GM19239 (cell line): Measurements from ENCODE around the gene MYOCOS.
"Not testable (repeated sequence)": the region's sequence is repeated elsewhere in the genome, so short reads cannot be mapped to it uniquely, and the experiment has no call there.

Source experiments
- DNase-seq: peaks from one replicate; pipeline ENCODE4 v3.0.0; 2011; ENCODE audit warnings: low spot score; ENCODE audit not compliant: insufficient read length
- FAIRE-seq: peaks from 2 replicates; lab custom pipeline; 2011; peaks lifted over from hg19 to GRCh38; lab: Jason Lieb, UNC

MYOCOS gene

GRCh38 chr1:171655746-171656116, 33.7 kb downstream of the MYOCOS start:
- peak; percentile 64 for FAIRE-seq

DNA sequence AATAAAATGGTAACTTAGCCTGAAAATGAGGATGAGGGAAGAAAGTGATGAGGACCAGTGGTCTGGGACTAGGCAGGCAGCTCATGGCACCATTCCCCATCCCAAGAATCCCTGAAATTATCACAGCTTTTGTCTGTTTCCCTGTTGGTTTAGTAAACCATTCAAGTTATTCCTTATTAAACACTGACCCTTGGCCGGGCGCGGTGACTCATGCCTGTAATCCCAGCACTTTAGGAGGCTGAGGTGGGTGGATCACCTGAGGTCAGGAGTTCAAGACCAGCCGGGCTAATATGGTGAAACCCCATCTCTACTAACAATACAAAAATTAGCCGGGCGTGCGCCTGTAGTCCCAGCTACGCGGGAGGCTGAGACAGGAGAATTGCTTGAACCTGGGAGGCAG, 34.2 kb downstream of the MYOCOS start:
- FAIRE-seq, DNase-seq: not testable (repeated sequence)

More at GRCh38 chr1:171655746-171656116, 33.7 kb downstream of the MYOCOS start:
- no peak for DNase-seq

DNA sequence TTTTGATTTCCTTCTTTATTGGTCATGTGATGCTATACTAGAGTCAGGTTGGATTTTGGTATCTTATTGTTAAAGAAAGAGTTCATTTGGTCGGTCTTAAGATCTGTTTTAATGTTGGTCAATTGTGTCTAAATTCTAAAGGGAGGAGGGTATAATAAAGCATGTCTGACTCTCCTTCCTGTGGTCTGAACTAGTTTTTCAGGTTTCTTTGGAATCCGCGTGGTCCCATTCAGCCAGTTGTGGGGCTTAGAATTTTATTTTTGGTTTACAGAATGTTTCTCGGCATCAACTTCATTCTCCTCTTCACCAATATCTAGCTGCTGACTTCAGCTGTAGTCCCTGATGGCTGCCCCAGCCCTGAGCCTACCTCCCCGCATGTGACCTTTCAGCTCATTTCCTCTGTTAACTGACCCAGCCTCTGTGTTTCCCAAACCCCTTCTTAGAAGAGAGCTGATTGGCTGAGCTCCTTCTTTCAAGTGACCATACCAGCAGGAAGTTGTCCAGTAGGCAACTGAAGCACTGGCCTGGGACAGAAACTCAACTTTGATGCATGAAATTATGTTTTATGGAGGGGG, 39.1 kb downstream of the MYOCOS start:
- DNase-seq (no peak), FAIRE-seq (no peak)

- DNase-seq (no peak), FAIRE-seq (no peak)
Observed at GRCh38 chr1:171663036-171663853, 41.2 kb downstream of the MYOCOS start.

GRCh38 chr1:171663854-171664575, 42.0 kb downstream of the MYOCOS start:
- FAIRE-seq (no peak), DNase-seq (no peak)

GRCh38 chr1:171664976-171665375, 42.9 kb downstream of the MYOCOS start:
- no peak for DNase-seq
- no peak for FAIRE-seq

DNA sequence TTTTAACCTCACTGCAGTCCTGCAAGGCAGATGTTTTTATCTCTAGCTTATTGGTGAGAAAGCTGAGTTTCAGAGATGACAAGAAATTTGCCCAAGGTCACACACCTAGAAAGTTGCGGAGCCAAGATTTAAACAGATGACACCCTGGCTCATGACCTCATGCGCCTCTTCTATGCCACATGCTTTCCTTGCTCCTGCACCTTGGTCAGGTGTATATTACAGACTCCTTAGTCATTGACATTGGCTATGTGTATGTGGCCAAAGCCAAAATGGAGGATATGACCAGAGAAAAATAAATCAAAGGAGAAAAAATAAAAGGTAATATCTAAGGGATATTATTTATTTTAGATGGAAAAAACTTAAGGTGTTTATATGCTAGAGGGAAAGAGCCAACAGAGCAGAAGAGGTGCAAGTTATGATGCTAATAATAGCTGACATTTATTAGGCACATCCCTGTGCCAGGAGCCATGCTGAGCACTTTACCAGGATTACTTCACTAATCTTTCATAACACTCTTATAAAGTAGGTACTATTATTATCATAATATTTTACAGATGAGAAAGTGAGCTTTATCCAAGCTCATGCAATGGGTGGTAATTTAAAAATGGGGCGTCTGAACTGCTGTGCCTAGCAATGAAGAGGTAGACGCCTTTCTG, 44.2 kb downstream of the MYOCOS start:
- FAIRE-seq, result no peak
- DNase-seq, result no peak

DNA sequence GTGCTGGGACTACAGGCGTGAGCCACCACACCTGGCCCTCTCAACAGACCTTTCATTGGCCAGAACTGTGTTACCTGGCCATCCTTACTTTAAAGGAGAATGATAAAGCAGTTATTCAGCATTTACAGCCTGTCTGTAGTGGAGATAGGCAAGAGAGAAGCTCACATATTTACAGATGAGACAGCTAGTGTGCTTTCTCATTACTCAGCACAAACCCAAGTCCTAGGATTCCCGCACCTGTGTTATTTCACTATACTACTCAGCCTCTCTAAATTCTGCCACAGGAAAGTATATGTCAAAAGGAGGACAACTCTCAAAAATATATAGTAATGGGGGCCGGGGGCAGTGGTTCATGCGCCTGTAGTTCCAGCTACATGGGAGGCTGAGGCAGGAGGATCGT, 46.3 kb downstream of the MYOCOS start:
- FAIRE-seq (no peak), DNase-seq (no peak)

DNA sequence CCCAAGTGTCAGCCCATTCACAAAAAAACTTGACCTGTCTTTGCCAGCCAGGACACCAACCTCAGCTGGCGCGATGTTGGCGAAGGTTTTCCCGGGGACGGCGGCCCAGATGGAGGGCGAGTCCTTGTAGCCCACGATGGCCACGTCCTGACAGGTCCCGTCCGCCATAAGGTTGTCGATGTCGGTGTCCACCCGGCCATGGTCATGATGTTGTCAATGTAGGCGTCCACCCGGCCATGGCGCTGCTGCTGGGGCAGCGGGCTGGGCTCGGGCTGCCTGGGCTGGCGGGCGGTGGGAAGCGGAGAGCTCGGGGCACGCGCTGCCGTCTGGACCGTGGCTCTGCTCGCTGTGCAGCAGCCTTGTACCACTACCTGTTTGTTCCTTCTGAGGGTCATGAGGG, 48.7 kb downstream of the MYOCOS start:
- FAIRE-seq, result no peak
- no peak for DNase-seq

DNA sequence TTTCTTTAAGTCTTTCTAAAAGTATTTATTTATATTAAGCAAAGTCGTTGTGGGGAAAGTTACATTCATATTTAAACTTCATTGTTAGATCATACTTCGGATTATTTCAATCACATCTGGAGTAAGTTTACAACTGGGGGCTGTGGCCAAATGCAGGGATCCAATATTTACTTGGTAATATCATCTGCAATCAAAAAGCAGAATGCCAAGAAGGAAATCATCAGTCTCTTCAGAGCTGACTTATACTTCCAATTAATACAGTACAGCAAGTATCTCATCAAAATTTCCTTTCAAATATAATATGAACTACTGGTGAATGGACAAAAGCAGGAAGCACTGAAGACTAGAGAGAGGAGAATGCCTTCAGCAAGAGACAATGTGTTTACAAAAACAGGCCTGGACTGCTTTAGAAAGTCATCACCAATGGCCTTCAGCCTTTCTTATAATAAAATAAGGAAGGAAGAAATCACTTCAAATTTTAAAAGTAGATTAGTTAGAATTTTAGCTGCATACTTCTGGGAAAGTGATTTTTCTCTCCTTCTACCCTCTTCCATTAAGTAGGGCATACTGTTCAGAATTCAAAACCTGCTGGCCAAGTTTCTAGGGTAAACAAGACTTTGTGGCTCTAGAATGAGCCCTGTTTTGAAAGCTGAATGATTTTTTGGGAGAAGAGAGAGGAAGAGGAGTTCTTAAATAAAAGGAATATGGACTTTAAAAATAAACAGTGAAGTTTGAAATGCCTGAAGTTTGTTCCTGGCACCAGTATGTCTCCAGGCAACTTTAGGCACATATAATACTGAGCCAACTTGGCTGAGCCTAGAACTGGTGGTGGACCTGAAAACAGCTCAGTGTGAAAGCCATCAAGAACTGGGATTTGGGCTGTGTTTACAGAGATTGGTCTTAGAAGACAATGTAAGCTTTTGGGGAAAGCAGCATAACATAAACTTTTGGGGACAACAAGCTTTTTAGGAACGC, 52.7 kb downstream of the MYOCOS start:
- DNase-seq (no peak), FAIRE-seq (no peak)
